T-helper 22 cell (primary cell): ENCODE measurements around the gene PLXDC2.
"Not testable (repeated sequence)": the region's sequence is repeated elsewhere in the genome, so short reads cannot be mapped to it uniquely, and the experiment has no call there.

Source experiments
- DNase-seq: peaks from one replicate; pipeline ENCODE4 v3.0.0-alpha.2; 2020; ENCODE audit warnings: low read depth

The PLXDC2 gene

DNA sequence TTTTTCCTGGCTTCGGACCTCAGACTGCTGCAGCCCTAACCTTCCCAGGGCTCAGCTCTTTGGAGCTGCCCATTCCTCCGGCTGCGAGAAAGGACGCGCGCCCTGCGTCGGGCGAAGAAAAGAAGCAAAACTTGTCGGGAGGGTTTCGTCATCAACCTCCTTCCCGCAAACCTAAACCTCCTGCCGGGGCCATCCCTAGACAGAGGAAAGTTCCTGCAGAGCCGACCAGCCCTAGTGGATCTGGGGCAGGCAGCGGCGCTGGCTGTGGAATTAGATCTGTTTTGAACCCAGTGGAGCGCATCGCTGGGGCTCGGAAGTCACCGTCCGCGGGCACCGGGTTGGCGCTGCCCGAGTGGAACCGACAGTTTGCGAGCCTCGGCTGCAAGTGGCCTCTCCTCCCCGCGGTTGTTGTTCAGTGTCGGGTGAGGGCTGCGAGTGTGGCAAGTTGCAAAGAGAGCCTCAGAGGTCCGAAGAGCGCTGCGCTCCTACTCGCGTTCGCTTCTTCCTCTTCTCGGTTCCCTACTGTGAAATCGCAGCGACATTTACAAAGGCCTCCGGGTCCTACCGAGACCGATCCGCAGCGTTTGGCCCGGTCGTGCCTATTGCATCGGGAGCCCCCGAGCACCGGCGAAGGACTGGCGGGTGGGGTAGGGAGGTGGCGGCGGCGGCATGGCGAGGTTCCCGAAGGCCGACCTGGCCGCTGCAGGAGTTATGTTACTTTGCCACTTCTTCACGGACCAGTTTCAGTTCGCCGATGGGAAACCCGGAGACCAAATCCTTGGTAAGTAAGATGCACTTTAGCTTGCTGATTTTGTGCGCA lies at the start of gene PLXDC2:
Gene PLXDC2 (plus strand): TSS at position 22 of the 820 bp plus-strand sequence.
- DNase-seq: no peak

- DNase-seq: no peak
Observed at GRCh38 chr10:19767876-19768275, 48.4 kb upstream of the PLXDC2 start.

GRCh38 chr10:19769826-19770225 lies 46.4 kb upstream of the PLXDC2 start:
- DNase-seq: not testable (repeated sequence)

DNA sequence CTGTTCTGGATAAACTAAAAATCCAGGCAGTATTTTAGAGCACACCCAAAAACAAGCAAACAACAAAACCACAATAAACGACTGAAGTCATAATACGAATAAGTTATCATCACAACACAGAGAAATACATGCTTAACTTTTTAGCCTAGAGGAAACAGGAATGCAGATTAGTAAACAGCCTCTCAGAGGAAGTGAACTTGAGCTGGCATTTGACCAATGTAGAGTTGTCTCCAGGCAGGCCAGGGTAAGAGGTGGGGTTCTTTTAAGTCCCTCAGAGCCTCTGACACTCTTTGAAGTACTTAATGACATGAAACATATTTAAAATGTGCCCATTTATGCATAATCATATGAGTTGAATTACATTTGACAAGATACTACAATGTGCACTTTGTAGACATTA lies 43.3 kb upstream of the PLXDC2 start:
- DNase-seq: no peak

DNA sequence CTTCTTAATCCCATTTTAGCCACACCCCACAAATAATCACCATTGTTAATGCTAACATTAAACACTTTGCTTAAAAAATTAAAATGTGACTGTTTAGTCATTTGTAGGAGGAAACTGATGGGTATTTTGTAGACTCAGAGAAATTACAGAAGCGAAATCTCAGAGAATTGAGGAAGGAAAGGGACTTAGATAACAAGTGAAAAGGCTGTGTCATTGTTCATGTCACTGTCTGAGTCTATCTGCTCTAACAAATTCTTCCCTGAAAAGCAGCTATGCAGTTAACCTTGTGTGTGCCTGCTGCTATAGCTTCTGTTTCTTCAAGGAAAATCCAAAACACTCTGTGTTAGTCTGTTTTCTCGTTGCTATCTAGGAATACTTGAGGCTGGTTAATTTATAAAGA lies 40.9 kb upstream of the PLXDC2 start:
- DNase-seq: no peak

- no peak for DNase-seq
Observed at GRCh38 chr10:19777806-19778205, 38.4 kb upstream of the PLXDC2 start.

- DNase-seq: no peak
Observed at GRCh38 chr10:19778996-19779395, 37.2 kb upstream of the PLXDC2 start.

- DNase-seq: no peak
Observed at GRCh38 chr10:19782430-19783089, 33.7 kb upstream of the PLXDC2 start.

DNA sequence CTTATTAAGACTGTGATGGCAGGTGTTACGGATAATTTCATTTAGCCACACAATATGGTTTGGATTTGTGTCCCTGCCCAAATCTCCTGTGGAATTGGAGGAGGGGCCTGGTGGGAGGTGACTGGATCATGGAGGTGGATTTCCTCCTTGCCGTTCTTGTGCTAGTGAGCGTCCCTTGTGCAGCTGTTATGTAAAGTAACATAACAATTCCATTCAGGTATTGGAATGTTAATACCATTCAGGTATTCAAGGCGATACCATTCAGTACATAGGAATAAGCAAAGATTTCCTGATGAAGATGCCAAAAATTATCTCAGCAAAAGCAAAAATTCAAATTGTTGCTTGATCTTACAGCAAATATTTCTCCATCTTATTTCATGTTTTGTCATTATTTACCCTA lies 32.5 kb upstream of the PLXDC2 start:
- DNase-seq: no peak

DNA sequence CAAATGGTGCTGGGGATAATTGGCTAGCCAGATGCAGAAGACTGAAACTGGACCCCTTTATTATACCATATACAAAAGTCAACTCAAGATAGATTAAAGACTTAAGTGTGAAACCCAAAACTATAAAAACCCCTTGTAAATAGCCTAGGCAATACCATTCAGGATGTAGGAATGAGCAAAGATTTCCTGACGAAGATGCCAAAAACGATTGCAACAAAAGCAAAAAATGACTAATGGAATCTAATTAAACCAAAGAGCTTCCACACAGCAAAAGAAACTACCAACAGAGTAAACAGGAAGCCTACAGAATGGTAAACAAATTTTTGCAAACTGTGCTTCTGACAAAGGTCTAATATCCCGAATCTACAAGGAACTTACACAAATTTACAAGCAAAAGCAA lies 30.9 kb upstream of the PLXDC2 start:
- DNase-seq: no peak

GRCh38 chr10:19788075-19788686 lies 28.1 kb upstream of the PLXDC2 start:
- DNase-seq: no peak

DNA sequence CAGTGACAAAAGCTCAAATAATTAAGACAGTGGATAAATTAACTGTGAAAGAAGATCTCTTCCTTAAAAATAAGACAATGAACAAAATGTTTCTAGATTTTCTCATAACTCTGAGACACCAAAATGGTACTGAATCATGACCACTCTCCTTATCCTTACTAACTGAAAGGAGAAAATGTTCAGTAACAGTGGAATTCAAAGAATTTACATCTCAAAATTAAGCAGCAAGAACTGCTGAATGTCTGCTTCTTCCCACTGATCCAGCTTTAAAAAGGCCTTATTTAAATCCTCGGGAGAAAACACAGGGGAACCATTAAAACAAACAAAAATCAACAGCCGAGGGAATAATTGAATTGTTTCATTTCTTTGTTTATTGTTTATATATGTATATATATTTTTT lies 27.3 kb upstream of the PLXDC2 start:
- no peak for DNase-seq

- DNase-seq: no peak
Observed at GRCh38 chr10:19789607-19790006, 26.6 kb upstream of the PLXDC2 start.

GRCh38 chr10:19791032-19791431 lies 25.2 kb upstream of the PLXDC2 start:
- no peak for DNase-seq

DNA sequence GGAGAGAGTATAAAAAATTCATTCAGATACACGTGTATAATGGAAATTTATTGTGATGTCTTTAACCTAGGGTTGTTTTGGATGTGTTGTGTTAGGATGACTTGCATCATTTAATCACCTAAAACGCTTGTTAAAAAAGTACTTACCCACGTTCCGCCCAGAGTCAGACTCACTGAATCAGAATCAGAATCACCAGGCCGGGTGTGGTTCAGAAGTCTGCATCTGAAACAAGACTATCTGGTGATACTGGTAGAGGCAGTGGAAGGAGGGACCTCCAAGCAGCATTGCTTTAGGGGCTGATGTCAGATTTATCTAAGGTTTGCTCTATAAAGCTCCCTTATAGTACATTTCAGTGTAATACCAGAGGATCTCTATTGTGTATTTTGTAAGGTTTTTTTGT lies 20.5 kb upstream of the PLXDC2 start:
- DNase-seq: no peak

GRCh38 chr10:19800161-19800560 lies 16.1 kb upstream of the PLXDC2 start:
- no peak for DNase-seq

- DNase-seq: no peak
Observed at GRCh38 chr10:19801369-19801768, 14.9 kb upstream of the PLXDC2 start.

GRCh38 chr10:19803676-19804075 lies 12.6 kb upstream of the PLXDC2 start:
- DNase-seq: no peak

GRCh38 chr10:19809481-19809880 lies 6.8 kb upstream of the PLXDC2 start:
- DNase-seq: no peak

DNA sequence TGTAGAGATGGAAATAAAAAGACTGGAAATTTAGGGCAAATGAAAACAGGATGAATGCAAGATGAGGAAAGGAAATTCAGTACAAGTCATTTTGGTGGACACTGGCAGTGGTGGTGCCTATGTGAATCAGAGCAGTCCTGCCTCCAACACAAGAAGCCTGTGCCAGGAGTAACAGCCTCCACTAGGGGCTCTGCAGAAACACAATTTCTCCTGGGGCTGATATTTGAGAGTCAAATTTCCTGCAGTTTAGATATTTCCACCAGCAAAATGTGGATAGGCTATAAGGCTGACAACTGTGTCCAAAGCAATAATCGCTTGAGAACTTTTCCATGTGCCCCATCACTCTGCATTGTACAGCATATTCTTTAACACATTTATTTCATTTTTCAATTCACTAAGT lies 4.7 kb upstream of the PLXDC2 start:
- DNase-seq: no peak

DNA sequence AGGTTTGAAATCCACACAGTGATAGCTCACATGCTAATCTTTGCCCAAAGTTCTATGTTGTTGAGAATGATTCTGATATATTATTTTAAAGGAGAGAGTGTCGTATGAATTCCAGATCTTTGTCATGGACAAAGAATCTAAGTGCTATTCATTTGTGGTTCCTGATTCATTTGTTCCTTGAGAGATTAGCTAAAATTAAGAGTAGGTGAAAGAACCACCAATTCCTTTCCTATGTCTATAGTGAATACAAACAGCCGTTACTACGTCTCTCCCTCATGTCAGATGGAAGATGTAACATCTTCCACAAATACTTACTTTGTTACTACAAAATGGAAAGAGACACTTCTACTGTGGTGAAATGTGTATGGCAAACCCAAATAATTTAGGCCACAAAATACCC lies 3.3 kb upstream of the PLXDC2 start:
- DNase-seq: no peak

- no peak for DNase-seq
Observed at GRCh38 chr10:19815036-19815730, 1.0 kb upstream of the PLXDC2 start.
